HCT116 (cell line): Measurements from ENCODE around the gene PAK6.

ENCODE experiments used
- ELF1 ChIP-seq: IDR thresholded peaks from 2 replicates; pipeline ENCODE4 v1.6.1; 2012; ENCODE audit warnings: low read depth, borderline replicate concordance
- POLR2A ChIP-seq: IDR thresholded peaks from 2 replicates; pipeline ENCODE4 v1.7.0; 2011; ENCODE audit warnings: borderline replicate concordance; ENCODE audit not compliant: insufficient read depth, insufficient read length; ENCODE audit errors: extremely low read depth
- TF ChIP-seq, protein P1 (sequence below): IDR thresholded peaks from 2 replicates; pipeline ENCODE4 v1.6.1; 2012; ENCODE audit warnings: low read depth
- TF ChIP-seq, protein P2 (sequence below), 3 experiments: fragments of 200-600 bp in 1 of 3; sonication (generic) in 1 of 3; IDR thresholded peaks in 2 of 3; conservative IDR thresholded peaks in 1 of 3; 2 replicates each; pipeline ENCODE4 v1.5.1; 2012 to 2017; ENCODE audit warnings: low read depth in 2 of 3, low read length in 2 of 3, antibody characterized with exemption in 1 of 3, borderline replicate concordance in 1 of 3, control low read depth in 1 of 3, mild to moderate bottlenecking in 1 of 3, mixed read lengths in 1 of 3, mixed run types in 1 of 3, moderate library complexity in 1 of 3; ENCODE audit not compliant: insufficient read depth in 1 of 3

DNA sequence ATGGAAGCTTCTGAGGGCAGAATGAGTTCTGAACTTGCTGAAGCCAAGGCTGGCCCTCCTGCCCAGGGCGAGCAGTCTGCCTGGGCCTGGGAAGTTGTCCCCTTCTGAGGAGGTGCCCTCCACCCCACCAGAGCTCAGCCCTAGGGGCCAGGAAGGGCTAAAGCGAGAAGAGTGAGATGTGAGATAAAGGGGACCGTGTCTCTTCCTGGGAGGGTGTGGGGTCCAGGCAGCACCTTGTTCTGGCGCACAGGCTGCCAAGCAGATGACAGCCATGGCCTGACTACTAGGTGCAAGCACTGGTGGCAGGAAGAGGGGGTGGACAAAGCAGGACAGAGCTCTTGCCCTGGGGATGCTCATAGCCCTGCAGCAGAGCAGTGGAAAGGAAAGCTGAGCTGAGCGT is 3.7 kb downstream of the PAK6 start:
- TF ChIP-seq, protein P1, sequence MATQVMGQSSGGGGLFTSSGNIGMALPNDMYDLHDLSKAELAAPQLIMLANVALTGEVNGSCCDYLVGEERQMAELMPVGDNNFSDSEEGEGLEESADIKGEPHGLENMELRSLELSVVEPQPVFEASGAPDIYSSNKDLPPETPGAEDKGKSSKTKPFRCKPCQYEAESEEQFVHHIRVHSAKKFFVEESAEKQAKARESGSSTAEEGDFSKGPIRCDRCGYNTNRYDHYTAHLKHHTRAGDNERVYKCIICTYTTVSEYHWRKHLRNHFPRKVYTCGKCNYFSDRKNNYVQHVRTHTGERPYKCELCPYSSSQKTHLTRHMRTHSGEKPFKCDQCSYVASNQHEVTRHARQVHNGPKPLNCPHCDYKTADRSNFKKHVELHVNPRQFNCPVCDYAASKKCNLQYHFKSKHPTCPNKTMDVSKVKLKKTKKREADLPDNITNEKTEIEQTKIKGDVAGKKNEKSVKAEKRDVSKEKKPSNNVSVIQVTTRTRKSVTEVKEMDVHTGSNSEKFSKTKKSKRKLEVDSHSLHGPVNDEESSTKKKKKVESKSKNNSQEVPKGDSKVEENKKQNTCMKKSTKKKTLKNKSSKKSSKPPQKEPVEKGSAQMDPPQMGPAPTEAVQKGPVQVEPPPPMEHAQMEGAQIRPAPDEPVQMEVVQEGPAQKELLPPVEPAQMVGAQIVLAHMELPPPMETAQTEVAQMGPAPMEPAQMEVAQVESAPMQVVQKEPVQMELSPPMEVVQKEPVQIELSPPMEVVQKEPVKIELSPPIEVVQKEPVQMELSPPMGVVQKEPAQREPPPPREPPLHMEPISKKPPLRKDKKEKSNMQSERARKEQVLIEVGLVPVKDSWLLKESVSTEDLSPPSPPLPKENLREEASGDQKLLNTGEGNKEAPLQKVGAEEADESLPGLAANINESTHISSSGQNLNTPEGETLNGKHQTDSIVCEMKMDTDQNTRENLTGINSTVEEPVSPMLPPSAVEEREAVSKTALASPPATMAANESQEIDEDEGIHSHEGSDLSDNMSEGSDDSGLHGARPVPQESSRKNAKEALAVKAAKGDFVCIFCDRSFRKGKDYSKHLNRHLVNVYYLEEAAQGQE = no peak
- TF ChIP-seq, protein P2, sequence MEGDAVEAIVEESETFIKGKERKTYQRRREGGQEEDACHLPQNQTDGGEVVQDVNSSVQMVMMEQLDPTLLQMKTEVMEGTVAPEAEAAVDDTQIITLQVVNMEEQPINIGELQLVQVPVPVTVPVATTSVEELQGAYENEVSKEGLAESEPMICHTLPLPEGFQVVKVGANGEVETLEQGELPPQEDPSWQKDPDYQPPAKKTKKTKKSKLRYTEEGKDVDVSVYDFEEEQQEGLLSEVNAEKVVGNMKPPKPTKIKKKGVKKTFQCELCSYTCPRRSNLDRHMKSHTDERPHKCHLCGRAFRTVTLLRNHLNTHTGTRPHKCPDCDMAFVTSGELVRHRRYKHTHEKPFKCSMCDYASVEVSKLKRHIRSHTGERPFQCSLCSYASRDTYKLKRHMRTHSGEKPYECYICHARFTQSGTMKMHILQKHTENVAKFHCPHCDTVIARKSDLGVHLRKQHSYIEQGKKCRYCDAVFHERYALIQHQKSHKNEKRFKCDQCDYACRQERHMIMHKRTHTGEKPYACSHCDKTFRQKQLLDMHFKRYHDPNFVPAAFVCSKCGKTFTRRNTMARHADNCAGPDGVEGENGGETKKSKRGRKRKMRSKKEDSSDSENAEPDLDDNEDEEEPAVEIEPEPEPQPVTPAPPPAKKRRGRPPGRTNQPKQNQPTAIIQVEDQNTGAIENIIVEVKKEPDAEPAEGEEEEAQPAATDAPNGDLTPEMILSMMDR (IDR thresholded peaks at IDR 0.05 in 2 of 3, conservative IDR thresholded peaks at IDR 0.05 in 1 of 3; ENCODE audit: borderline replicate concordance in 1 of 3, insufficient read depth in 1 of 3, low read depth in 2 of 3, low read length in 2 of 3) = no peak
- TF ChIP-seq ELF1 (no peak), POLR2A (no peak)
